VCaP (cell line): ENCODE results near the gene OR5K3.
"Not testable (repeated sequence)": the region's sequence is repeated elsewhere in the genome, so short reads cannot be mapped to it uniquely, and the experiment has no call there.

Source experiments
- H3K27ac ChIP-seq: fragments of 450-650 bp; 2 replicates; pipeline ENCODE4 v1.5.1; 2017
- CTCF ChIP-seq: fragments of 450-650 bp; conservative IDR thresholded peaks from 2 replicates; pipeline ENCODE4 v1.5.1; 2017; ENCODE audit warnings: mild to moderate bottlenecking, moderate library complexity

The OR5K3 gene

GRCh38 chr3:98388147-98388546, 2.3 kb upstream of the OR5K3 start:
- H3K27ac ChIP-seq, result no peak overlapping the region
- TF ChIP-seq CTCF, result no peak

DNA sequence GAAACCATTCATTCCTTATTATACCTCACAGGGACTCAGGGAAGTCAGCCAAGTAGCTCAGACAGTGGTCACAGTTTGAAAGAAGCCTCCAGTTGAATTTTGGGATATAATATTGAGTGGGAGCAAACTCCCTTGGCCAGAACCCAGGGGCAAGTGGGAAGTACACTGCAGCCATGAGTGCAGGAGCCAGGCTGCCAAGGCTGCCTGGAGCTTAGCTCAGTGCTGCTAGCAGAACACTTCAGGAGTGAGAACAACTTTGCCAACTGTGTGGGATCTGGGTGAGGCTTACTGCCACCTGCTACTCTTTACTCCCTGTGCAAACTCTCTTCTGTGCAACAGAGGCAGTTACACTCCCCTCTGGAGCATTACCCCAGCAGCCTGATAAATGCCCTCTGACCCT, 4.6 kb downstream of the OR5K3 start:
- TF ChIP-seq CTCF, result no peak
- H3K27ac ChIP-seq, result no peak overlapping the region

- H3K27ac ChIP-seq, result not testable (repeated sequence)
Measured at GRCh38 chr3:98396482-98396881, 6.0 kb downstream of the OR5K3 start.

GRCh38 chr3:98398513-98398912, 8.0 kb downstream of the OR5K3 start:
- H3K27ac ChIP-seq, result no peak overlapping the region
- TF ChIP-seq CTCF, result no peak

- H3K27ac ChIP-seq, result no peak overlapping the region
- TF ChIP-seq CTCF, result no peak
Measured at GRCh38 chr3:98402507-98402906, 12.0 kb downstream of the OR5K3 start.

DNA sequence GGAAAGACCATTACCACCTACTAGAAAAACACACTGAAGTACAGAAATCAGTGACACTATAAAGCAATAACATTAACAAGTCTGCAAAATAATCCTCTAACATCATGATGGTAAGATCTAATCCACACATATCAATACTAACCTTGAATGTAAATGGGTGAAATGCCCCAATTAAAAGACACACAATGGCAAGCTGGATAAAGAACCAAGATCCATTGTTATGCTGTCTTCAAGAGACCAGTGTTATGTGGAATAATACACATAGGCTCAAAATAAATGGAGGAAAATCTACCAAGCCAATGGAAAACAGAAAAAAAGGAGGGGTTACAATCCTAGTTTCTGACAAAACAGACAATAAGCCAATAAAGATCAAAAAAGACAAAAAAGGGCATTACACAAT, 13.5 kb downstream of the OR5K3 start:
- H3K27ac ChIP-seq, result no peak overlapping the region
- TF ChIP-seq CTCF, result no peak

DNA sequence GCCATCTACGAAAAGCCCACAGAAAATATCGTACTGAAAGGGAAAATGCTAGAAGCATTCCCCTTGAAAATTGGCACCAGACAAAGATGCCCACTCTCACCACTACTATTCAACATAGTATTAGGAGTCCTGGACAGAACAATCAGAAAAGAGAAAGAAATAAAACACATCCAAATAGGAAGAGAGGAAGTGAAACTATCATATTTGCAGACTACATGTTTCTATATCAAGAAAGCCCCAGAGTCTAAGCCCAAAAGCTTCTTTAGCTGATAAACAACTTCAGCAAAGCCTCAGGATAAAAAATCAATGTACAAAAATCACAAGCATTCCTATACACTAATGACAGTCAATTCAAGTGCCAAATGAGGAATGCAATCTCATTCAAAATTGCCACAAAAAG, 15.6 kb downstream of the OR5K3 start:
- no peak for TF ChIP-seq CTCF
- no peak overlapping the region for H3K27ac ChIP-seq

DNA sequence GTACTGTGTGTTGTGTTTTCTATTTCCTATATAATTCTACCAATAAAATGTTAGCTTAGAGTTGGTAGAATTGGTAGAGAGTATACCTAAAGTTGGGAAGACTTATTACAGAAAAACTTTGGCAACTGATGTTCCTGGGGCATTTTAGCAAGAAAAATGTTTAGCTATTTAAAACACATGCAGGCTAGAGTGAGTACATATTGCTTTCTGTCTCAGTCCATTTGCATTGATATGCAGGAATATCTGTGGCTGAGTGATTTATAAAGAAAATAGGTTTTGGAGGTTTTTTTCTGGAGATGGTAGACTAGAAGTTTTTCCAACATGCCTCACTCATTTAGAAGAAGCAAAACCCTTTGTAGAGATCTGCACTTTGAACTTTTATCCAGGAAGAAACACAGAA, 42.1 kb downstream of the OR5K3 start:
- H3K27ac ChIP-seq, result no peak overlapping the region
- TF ChIP-seq CTCF, result no peak
